HepG2 (cell line): ENCODE results near the gene PALM. TPM values are rescaled to one million over a fixed set of nuclear protein-coding genes. Genes with fewer than 3 reads are reported as not detected.

Source experiments
- MBD4 ChIP-seq: IDR thresholded peaks from 2 replicates; pipeline ENCODE4 v1.6.1; 2012; ENCODE audit warnings: low read length, inconsistent platforms, borderline replicate concordance
- NR2F2 ChIP-seq: IDR thresholded peaks from 2 replicates; pipeline ENCODE4 v1.6.1; 2012; ENCODE audit warnings: low read depth, inconsistent platforms, borderline replicate concordance
- RBM39 ChIP-seq: fragments of 200-400 bp; formaldehyde crosslinking; IDR thresholded peaks from one replicate; pipeline ENCODE4 v1.6.1; 2018; ENCODE audit warnings: antibody characterized with exemption, mild to moderate bottlenecking, low read depth, low read length; ENCODE audit not compliant: poor library complexity, severe bottlenecking
- ZNF124 ChIP-seq: sonication (generic); formaldehyde crosslinking; IDR thresholded peaks from 2 replicates; pipeline ENCODE4 v1.4.0; 2020; ENCODE audit warnings: missing genetic modification reagents
- ZNF33B ChIP-seq: sonication (generic); formaldehyde crosslinking; IDR thresholded peaks from 2 replicates; pipeline ENCODE4 v1.5.1; 2020; ENCODE audit warnings: mild to moderate bottlenecking, missing genetic modification reagents
- ZNF383 ChIP-seq: sonication (generic); formaldehyde crosslinking; IDR thresholded peaks from 2 replicates; pipeline ENCODE4 v1.4.0; 2020; ENCODE audit warnings: missing genetic modification reagents, mild to moderate bottlenecking, borderline replicate concordance
- ZNF747 ChIP-seq: sonication (generic); formaldehyde crosslinking; IDR thresholded peaks from 2 replicates; pipeline ENCODE4 v1.8.1; 2023; ENCODE audit warnings: missing genetic modification reagents, mild to moderate bottlenecking, borderline replicate concordance
- ZNF768 ChIP-seq: sonication (generic); formaldehyde crosslinking; IDR thresholded peaks from 2 replicates; pipeline ENCODE4 v1.4.0; 2020; ENCODE audit warnings: missing genetic modification reagents
- ZNF790 ChIP-seq: sonication (generic); formaldehyde crosslinking; IDR thresholded peaks from 2 replicates; pipeline ENCODE4 v1.8.0; 2022; ENCODE audit warnings: missing genetic modification reagents, mild to moderate bottlenecking, borderline replicate concordance
- ZNF839 ChIP-seq: sonication (generic); formaldehyde crosslinking; IDR thresholded peaks from 2 replicates; pipeline ENCODE4 v1.4.0; 2020; ENCODE audit warnings: missing genetic modification reagents, mild to moderate bottlenecking, borderline replicate concordance
- polyA plus RNA-seq, 8 experiments: library from polyadenylated mRNA; depleted of rRNA in 3 of 8; stranded (reverse) in 7 of 8; unstranded in 1 of 8; fragments of >200 nt; fragmentation: Illumina TruSeq in 4 of 8; extraction: Trizol in 4 of 8; gene quantifications; 2 replicates each; pipeline versions ENCODE4 v1.2.1 to v1.2.3, GENCODE V29; 2011 to 2016; ENCODE audit warnings: low read depth in 4 of 8, missing spikeins in 1 of 8, mixed read lengths in 1 of 8; ENCODE audit not compliant: insufficient read depth in 1 of 8
- total RNA-seq, 5 experiments: library from RNA; depleted of rRNA; stranded (reverse); fragments of >200 nt; fragmentation: Illumina TruSeq; extraction: Trizol; gene quantifications; 2 replicates each; pipeline ENCODE4 v1.2.3, GENCODE V29; 2016; ENCODE audit warnings: low read depth in 1 of 5
- TF ChIP-seq, protein P1 (sequence below): sonication (generic); formaldehyde crosslinking; conservative IDR thresholded peaks from 2 replicates; pipeline ENCODE4 v1.8.0; 2022; ENCODE audit warnings: missing genetic modification reagents
- TF ChIP-seq, protein P2 (sequence below): sonication (generic); formaldehyde crosslinking; IDR thresholded peaks from 2 replicates; pipeline ENCODE4 v1.4.0; 2020; ENCODE audit warnings: mild to moderate bottlenecking, missing genetic modification reagents

The PALM gene
- total and polyA plus RNA-seq, 2 of the 13 experiments (the other 11 are each of a cell fraction or from before 2014, with no cell fraction given): 4.0 to 9.7 TPM

DNA sequence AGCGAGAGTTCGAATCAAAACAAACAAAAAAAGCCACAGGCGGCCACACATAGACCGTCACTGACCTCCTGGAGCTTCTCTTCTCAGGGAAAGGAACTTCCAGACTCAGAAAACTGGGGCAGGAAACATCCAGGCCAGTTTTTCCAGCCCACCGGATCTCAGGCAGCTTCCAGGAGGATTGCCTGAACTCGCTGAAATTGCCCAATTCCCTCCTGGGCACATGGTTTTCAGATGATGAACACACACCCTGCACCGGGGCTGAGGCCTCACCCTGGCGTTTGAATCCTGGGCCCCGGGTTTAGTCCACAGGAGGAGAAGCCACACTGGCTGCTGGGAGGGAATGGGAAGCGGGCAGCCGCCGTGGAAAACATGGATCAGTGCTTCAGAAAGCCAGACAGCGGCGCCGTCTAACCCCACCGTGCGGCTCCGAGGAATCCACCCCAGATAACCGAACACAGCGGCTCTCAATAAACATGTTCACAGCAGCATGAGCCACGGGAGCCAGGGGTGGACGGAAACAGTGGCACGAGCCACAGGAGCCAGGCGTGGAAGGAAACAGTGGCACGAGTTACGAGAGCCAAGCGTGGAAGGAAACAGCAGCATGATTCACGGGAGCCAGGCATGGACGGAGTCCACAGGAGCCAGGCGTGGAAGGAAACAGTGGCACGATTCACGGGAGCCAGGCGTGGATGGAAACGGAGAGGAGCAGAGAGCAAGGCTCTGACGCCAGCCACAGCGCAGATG lies 70.3 kb downstream of the PALM start (continued):
- TF ChIP-seq ZNF790 (CRISPR knock-in tag): no peak
- peak; percentile 90; the same call in 1 of the 2 replicates for TF ChIP-seq ZNF124 (CRISPR knock-in tag)
- TF ChIP-seq, protein P1, sequence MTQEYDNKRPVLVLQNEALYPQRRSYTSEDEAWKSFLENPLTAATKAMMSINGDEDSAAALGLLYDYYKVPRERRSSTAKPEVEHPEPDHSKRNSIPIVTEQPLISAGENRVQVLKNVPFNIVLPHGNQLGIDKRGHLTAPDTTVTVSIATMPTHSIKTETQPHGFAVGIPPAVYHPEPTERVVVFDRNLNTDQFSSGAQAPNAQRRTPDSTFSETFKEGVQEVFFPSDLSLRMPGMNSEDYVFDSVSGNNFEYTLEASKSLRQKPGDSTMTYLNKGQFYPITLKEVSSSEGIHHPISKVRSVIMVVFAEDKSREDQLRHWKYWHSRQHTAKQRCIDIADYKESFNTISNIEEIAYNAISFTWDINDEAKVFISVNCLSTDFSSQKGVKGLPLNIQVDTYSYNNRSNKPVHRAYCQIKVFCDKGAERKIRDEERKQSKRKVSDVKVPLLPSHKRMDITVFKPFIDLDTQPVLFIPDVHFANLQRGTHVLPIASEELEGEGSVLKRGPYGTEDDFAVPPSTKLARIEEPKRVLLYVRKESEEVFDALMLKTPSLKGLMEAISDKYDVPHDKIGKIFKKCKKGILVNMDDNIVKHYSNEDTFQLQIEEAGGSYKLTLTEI: no peak
- no peak for TF ChIP-seq ZNF747 (CRISPR knock-in tag)
- no peak for TF ChIP-seq ZNF839
- no peak; the same call in 1 of the 2 replicates for TF ChIP-seq ZNF768 (CRISPR knock-in tag)
- no peak for TF ChIP-seq NR2F2
- TF ChIP-seq ZNF383 (CRISPR knock-in tag): no peak
- TF ChIP-seq, protein P2, sequence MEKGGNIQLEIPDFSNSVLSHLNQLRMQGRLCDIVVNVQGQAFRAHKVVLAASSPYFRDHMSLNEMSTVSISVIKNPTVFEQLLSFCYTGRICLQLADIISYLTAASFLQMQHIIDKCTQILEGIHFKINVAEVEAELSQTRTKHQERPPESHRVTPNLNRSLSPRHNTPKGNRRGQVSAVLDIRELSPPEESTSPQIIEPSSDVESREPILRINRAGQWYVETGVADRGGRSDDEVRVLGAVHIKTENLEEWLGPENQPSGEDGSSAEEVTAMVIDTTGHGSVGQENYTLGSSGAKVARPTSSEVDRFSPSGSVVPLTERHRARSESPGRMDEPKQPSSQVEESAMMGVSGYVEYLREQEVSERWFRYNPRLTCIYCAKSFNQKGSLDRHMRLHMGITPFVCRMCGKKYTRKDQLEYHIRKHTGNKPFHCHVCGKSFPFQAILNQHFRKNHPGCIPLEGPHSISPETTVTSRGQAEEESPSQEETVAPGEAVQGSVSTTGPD: no peak
- TF ChIP-seq ZNF33B (CRISPR knock-in tag): no peak
- no peak for TF ChIP-seq RBM39
- no peak for TF ChIP-seq MBD4
